Keratinocyte (primary cell): Measurements from ENCODE around the gene POLR1H. TPM values are rescaled to one million over a fixed set of nuclear protein-coding genes. Genes with fewer than 3 reads are reported as not detected.

Experiments used
- DNase-seq: peaks from one replicate; pipeline ENCODE4 v3.0.0-alpha.2; 2011; ENCODE audit warnings: low read depth, missing footprints, low spot score
- FAIRE-seq: peaks from 2 replicates; lab custom pipeline; 2011; peaks lifted over from hg19 to GRCh38; lab: Jason Lieb, UNC
- H2AFZ ChIP-seq: 2 replicates; pipeline ENCODE4 v1.6.0; 2012; ENCODE audit warnings: low read length, control low read depth, inconsistent platforms; ENCODE audit not compliant: control insufficient read depth
- H3K27ac ChIP-seq: 2 replicates; pipeline ENCODE4 v1.5.1; 2011; ENCODE audit warnings: low read length; ENCODE audit not compliant: control insufficient read depth, insufficient read depth
- H3K27me3 ChIP-seq: 3 replicates; pipeline ENCODE4 v1.6.0; 2011; ENCODE audit warnings: low read length; ENCODE audit not compliant: control insufficient read depth, insufficient read depth; ENCODE audit errors: extremely low read depth
- H3K36me3 ChIP-seq, 2 experiments: 2 replicates in 1 of 2; 3 replicates in 1 of 2; pipeline ENCODE4 v1.5.1; 2011; ENCODE audit warnings: low read length in 2 of 2, mild to moderate bottlenecking in 1 of 2; ENCODE audit not compliant: control insufficient read depth in 2 of 2, insufficient read depth in 2 of 2; ENCODE audit errors: extremely low read depth in 1 of 2
- H3K4me1 ChIP-seq: 3 replicates; pipeline ENCODE4 v1.5.1; 2011; ENCODE audit warnings: low read length; ENCODE audit not compliant: control insufficient read depth, insufficient read depth; ENCODE audit errors: extremely low read depth
- H3K4me2 ChIP-seq: 3 replicates; pipeline ENCODE4 v1.6.0; 2011; ENCODE audit warnings: low read depth, low read length; ENCODE audit not compliant: control insufficient read depth, insufficient read depth; ENCODE audit errors: extremely low read depth
- H3K4me3 ChIP-seq, 3 experiments: fragments of 200-600 bp in 1 of 3; sonication (generic) in 1 of 3; 2 replicates in 2 of 3; 3 replicates in 1 of 3; pipeline ENCODE4 v1.5.1; 2011 to 2016; ENCODE audit warnings: low read length in 3 of 3, mild to moderate bottlenecking in 3 of 3, control low read depth in 2 of 3, inconsistent platforms in 1 of 3, low read depth in 1 of 3, mixed read lengths in 1 of 3, mixed run types in 1 of 3, moderate library complexity in 1 of 3; ENCODE audit not compliant: control insufficient read depth in 2 of 3, insufficient read depth in 2 of 3; ENCODE audit errors: extremely low read depth in 1 of 3
- H3K79me2 ChIP-seq: 2 replicates; pipeline ENCODE4 v1.6.0; 2012; ENCODE audit warnings: low read length; ENCODE audit not compliant: control insufficient read depth, insufficient read depth
- H3K9ac ChIP-seq: 3 replicates; pipeline ENCODE4 v1.6.0; 2011; ENCODE audit warnings: low read length; ENCODE audit not compliant: control insufficient read depth, insufficient read depth; ENCODE audit errors: extremely low read depth
- H3K9me1 ChIP-seq: 3 replicates; pipeline ENCODE4 v1.6.0; 2011; ENCODE audit warnings: low read length; ENCODE audit not compliant: control insufficient read depth, insufficient read depth; ENCODE audit errors: extremely low read depth
- H3K9me3 ChIP-seq: 2 replicates; pipeline ENCODE4 v1.5.1; 2012; ENCODE audit warnings: low read depth, low read length; ENCODE audit not compliant: control insufficient read depth
- H4K20me1 ChIP-seq: 3 replicates; pipeline ENCODE4 v1.6.0; 2011; ENCODE audit warnings: low read length; ENCODE audit not compliant: control insufficient read depth, insufficient read depth; ENCODE audit errors: extremely low read depth
- CTCF ChIP-seq, 3 experiments: IDR thresholded peaks in 1 of 3; conservative IDR thresholded peaks in 1 of 3; optimal IDR thresholded peaks in 1 of 3; 2 replicates in 2 of 3; 3 replicates in 1 of 3; pipeline versions ENCODE3 to v1.5.1; 2011; ENCODE audit warnings: low read length in 3 of 3, mild to moderate bottlenecking in 3 of 3, moderate library complexity in 2 of 3, control low read depth in 1 of 3, inconsistent platforms in 1 of 3; ENCODE audit not compliant: insufficient read depth in 2 of 3; ENCODE audit errors: extremely low read depth in 1 of 3
- EZH2 ChIP-seq: IDR thresholded peaks from one replicate; pipeline ENCODE4 v1.6.1; 2012; ENCODE audit warnings: inconsistent platforms, mild to moderate bottlenecking, low read length, moderate library complexity
- dilution Hi-C: fragments of 300-500 bp; cut with MboI; formaldehyde crosslinking; loops from one replicate; pipeline ENCODE4 v1.7.0; 2020; ENCODE audit warnings: low sequenced_read_pairs; ENCODE audit not compliant: extremely low pct_ligation_motif_present
- polyA plus RNA-seq, 5 experiments: library from polyadenylated mRNA; depleted of rRNA in 3 of 5; stranded (reverse) in 3 of 5; stranded (forward) in 1 of 5; unstranded in 1 of 5; fragments of >200 nt; gene quantifications; 1 replicate in 1 of 5; 2 replicates in 3 of 5; 3 replicates in 1 of 5; pipeline versions ENCODE4 v1.2.1 to v1.2.3, GENCODE V29; 2011 to 2012; ENCODE audit warnings: missing spikeins in 2 of 5, low read depth in 1 of 5, low replicate concordance in 1 of 5

POLR1H gene
- polyA plus RNA-seq, 1 donor (not counting 4 experiments of a cell fraction or from before 2014, with no cell fraction given), result 28.8 TPM

- no peaks in the 10 kb centered on the region for H3K4me1 ChIP-seq
- dilution Hi-C loops, result no loop called here
- no peaks in the 10 kb centered on the region for H4K20me1 ChIP-seq
- H3K27ac ChIP-seq, result no peak overlapping the region
- H3K9me1 ChIP-seq, result no peaks in the 10 kb centered on the region
- TF ChIP-seq EZH2 (no peak), CTCF (optimal IDR thresholded peaks at IDR 0.05 in 1 of 3, IDR thresholded peaks at IDR 0.05 in 1 of 3, conservative IDR thresholded peaks at IDR 0.05 in 1 of 3; ENCODE audit: extremely low read depth in 1 of 3, insufficient read depth in 2 of 3, low read length in 3 of 3) (no peak)
- H3K4me2 ChIP-seq, result no peak overlapping the region
- no peaks in the 10 kb centered on the region for H3K79me2 ChIP-seq
- no peak for DNase-seq
- no peaks in the 10 kb centered on the region for H3K9me3 ChIP-seq
- no peak for FAIRE-seq
- H3K36me3 ChIP-seq, result no peaks in the 10 kb centered on the region
- H3K27me3 ChIP-seq, result peaks cover 43% of the 10 kb centered on the region
- no peak overlapping the region for H3K9ac ChIP-seq
- H3K4me3 ChIP-seq, result no peak overlapping the region
- no peak overlapping the region for H2AFZ ChIP-seq
Measured at GRCh38 chr6:30111266-30111856, 50.3 kb downstream of the POLR1H start.

- no peaks in the 10 kb centered on the region for H4K20me1 ChIP-seq
- dilution Hi-C loops, result no loop called here
- H3K9me1 ChIP-seq, result no peaks in the 10 kb centered on the region
- no peaks in the 10 kb centered on the region for H3K4me1 ChIP-seq
- H3K4me3 ChIP-seq, result no peak overlapping the region
- FAIRE-seq, result no peak
- no peaks in the 10 kb centered on the region for H3K36me3 ChIP-seq
- H3K9ac ChIP-seq, result no peak overlapping the region
- peaks cover 43% of the 10 kb centered on the region for H3K27me3 ChIP-seq
- H3K27ac ChIP-seq, result no peak overlapping the region
- H3K4me2 ChIP-seq, result no peak overlapping the region
- TF ChIP-seq EZH2 (no peak), CTCF (optimal IDR thresholded peaks at IDR 0.05 in 1 of 3, IDR thresholded peaks at IDR 0.05 in 1 of 3, conservative IDR thresholded peaks at IDR 0.05 in 1 of 3; ENCODE audit: extremely low read depth in 1 of 3, insufficient read depth in 2 of 3, low read length in 3 of 3) (no peak)
- no peak overlapping the region for H2AFZ ChIP-seq
- H3K9me3 ChIP-seq, result no peaks in the 10 kb centered on the region
- DNase-seq, result no peak
- H3K79me2 ChIP-seq, result no peaks in the 10 kb centered on the region
Measured at GRCh38 chr6:30112402-30112994, 51.4 kb downstream of the POLR1H start.
